LNCaP clone FGC (cell line): ENCODE results near the gene CDK5RAP3.

ENCODE experiments used
- DNase-seq: peaks from one replicate; pipeline ENCODE4 v3.0.0-alpha.2; 2011; ENCODE audit warnings: low read depth
- H3K4me3 ChIP-seq: 2 replicates; pipeline ENCODE4 v1.5.1; 2011; ENCODE audit warnings: mild to moderate bottlenecking, low read depth, low read length, control low read depth
- TF ChIP-seq, protein P1 (sequence below): IDR thresholded peaks from 2 replicates; pipeline ENCODE4 v1.5.1; 2012; ENCODE audit warnings: mild to moderate bottlenecking; ENCODE audit not compliant: control insufficient read depth, insufficient read depth; ENCODE audit errors: extremely low read depth

CDK5RAP3 gene, protein sequence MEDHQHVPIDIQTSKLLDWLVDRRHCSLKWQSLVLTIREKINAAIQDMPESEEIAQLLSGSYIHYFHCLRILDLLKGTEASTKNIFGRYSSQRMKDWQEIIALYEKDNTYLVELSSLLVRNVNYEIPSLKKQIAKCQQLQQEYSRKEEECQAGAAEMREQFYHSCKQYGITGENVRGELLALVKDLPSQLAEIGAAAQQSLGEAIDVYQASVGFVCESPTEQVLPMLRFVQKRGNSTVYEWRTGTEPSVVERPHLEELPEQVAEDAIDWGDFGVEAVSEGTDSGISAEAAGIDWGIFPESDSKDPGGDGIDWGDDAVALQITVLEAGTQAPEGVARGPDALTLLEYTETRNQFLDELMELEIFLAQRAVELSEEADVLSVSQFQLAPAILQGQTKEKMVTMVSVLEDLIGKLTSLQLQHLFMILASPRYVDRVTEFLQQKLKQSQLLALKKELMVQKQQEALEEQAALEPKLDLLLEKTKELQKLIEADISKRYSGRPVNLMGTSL

DNA sequence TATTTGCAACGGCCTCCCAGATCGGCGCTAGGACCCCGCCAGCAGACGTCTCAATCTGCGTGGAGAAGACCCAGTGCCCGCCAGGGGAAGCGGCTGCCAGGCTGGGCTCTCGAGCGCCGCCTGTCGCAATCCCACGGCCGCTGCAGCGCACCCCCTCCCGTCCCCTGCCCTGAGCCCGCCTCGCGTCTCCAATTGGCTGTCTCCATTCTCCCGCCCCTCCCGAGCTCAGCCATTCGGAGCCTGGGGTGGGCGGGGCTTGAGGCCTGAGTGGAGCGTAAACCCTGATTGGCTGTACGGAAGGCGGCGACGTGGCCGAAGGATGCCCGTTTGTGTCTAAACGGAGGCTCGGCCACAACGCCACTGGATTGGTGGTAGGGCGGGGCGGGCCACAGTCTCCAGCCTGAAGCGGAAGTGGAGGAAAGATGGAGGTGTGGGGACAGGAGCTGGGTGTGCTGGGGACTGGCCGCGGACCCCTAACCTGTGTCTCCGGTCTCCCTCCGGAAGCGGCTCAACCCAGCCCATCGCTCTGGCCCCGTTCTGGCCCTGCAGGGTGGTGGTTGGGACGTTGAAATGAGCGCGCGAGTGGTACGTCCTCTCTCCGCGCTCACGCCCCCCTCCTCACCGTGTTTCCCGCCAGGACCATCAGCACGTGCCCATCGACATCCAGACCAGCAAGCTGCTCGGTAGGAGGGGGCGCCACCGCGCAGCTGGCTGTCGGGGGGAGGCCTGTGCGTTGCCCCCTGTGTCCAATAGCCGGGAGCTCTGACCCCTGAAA is at the start of gene CDK5RAP3:
CDK5RAP3 (plus strand) TSS at position 389 of the 775 bp plus-strand sequence; CDS start at position 423, 34 bp downstream.
- peak within 1 kb of the TSS; percentile 96 for H3K4me3 ChIP-seq
- TF ChIP-seq, protein P1, sequence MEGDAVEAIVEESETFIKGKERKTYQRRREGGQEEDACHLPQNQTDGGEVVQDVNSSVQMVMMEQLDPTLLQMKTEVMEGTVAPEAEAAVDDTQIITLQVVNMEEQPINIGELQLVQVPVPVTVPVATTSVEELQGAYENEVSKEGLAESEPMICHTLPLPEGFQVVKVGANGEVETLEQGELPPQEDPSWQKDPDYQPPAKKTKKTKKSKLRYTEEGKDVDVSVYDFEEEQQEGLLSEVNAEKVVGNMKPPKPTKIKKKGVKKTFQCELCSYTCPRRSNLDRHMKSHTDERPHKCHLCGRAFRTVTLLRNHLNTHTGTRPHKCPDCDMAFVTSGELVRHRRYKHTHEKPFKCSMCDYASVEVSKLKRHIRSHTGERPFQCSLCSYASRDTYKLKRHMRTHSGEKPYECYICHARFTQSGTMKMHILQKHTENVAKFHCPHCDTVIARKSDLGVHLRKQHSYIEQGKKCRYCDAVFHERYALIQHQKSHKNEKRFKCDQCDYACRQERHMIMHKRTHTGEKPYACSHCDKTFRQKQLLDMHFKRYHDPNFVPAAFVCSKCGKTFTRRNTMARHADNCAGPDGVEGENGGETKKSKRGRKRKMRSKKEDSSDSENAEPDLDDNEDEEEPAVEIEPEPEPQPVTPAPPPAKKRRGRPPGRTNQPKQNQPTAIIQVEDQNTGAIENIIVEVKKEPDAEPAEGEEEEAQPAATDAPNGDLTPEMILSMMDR: peak; percentile 97
- peak; percentile 97 for DNase-seq

DNA sequence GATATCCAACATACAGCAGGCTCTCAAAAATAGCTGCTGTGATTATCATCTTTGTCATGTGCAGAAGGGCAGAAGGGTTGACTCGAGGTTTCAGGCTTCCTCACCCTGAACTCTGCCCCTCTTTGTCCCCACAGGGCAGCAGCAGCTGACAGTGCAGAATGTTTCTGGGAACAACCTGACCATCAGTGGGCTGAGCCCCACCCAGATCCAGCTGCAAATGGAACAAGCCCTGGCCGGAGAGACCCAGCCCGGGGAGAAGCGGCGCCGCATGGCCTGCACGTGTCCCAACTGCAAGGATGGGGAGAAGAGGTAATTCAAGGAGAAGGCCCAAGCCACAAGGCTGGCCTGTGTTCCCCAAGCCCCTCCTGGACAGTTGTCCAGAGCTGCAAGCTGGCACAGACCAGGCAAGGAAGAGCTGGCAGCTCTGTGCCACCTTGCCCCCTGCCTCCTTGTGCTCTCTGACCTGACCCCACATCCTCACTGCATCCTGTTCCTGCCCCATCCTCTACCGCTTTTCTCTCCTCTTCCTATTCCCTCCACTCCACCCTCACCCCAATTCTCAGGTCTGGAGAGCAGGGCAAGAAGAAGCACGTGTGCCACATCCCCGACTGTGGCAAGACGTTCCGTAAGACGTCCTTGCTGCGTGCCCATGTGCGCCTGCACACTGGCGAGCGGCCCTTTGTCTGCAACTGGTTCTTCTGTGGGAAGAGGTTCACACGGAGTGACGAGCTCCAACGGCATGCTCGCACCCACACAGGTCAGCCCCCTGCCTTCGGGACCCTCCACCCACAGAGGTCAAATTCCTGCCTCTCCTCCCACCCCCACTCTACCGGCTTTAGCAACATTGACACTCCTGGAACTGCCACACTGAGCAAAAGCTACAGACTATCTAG is 45.9 kb upstream of the CDK5RAP3 start:
- TF ChIP-seq, protein P1: no peak
- no peak for DNase-seq
- no peak overlapping the region for H3K4me3 ChIP-seq

DNA sequence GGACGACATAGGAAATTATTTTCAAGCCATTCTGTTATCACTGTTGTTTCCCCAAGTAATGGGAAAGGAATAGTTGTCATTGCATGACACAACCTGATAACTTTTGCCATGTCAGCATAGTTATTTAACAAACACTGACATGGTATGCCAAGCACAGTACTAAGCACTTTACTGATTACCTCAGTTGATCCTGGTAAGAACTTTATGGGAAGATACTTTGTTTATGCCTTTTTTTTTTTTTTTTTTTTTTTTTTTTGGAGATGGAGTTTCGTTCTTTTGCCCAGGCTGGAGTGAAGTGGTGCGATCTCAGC is 45.3 kb upstream of the CDK5RAP3 start:
- DNase-seq: no peak
- no peak overlapping the region for H3K4me3 ChIP-seq
- TF ChIP-seq, protein P1: no peak

DNA sequence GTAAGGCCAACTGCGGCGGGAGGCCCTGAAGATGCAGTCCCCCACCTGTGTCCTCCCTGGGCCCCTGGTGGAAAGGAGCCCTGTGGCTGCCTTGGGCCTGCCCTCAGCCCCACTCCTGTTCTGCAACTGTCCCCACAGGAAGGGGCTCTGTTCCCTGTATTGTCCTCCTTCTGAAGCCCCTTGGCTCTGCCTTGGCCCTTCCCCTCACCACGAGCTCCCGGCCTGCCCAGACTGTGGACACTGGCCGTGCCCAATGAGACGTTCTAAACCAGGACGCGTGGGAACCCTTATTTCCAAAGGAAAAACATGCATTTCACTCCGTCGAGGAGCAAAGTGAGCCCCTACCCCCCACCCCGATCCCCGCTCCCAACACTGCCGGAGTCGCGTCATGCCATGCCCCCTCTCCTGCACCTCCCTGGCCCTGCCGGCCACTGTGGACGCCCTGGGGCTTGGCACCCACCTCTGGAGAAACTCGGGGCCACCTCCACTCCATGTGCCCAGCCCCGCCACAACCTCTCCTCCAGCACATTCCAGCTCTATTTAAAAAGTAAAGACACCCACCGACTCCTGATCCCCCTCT is 43.0 kb upstream of the CDK5RAP3 start:
- TF ChIP-seq, protein P1: no peak
- no peak for DNase-seq
- H3K4me3 ChIP-seq: no peak overlapping the region

DNA sequence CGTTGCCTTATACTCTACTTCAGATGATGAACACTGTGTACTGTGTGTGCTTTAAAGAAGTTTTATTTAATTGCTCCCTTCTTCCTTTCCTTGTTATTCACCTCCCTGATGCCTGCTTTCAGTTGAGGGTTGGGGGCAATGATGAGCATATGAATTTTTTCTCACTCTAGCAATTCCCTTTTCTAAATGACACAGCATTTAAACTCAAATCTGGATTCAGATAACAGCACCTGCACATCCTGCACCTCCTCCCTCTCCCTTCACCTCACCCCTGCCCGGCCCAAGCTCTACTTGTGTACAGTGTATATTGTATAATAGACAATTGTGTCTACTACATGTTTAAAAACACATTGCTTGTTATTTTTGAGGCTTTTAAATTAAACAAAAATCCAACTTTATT is 42.5 kb upstream of the CDK5RAP3 start:
- H3K4me3 ChIP-seq: no peak overlapping the region
- TF ChIP-seq, protein P1: no peak
- DNase-seq: no peak

DNA sequence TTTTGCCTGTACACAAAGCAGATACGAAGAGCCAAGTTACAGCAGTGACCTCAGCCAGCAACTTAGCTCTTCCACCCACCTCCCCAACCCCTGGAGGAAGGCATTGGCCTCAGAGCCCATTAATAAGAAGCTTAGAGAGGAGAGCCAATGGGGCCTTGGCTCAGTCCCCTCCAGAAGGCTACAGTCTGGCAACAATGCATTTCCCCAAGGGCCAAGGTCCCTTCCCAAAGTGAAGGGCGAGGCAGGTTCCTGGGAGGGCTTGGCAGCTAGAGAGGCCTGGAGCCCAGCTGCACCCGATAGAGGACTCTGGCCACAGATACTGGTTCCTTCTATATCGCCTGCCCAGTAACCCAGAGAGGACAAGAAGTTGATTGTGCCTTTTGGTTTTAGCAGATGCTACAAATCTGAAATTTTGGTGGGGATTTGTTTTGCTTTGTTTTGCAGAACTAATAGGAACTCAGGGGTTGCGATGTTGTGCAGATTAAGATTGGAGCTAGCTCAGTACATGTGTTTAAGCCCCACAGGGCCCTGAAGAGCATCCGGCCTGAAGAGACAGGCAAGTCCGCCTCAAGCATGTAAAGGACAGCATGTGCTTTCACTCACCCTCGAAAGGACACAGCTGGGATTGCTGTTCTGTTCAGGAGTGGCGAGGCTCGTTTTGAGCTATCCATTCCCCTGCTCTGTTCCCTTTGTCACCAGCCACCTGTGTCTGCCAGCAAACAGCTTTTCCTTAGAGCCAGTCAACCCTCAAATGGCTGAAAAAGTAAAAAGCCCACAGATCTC is 41.5 kb upstream of the CDK5RAP3 start:
- DNase-seq: no peak
- H3K4me3 ChIP-seq: no peak overlapping the region
- TF ChIP-seq, protein P1: no peak
